Nephron progenitor cell (in vitro differentiated cells): ENCODE results near the gene DDX46.

Source experiments
- DNase-seq: peaks from one replicate; pipeline ENCODE4 v3.0.0; 2021
- H3K27ac Mint-ChIP-seq: 2 replicates; pipeline ENCODE4 v1.8.0; 2021; ENCODE audit warnings: mild to moderate bottlenecking, moderate library complexity, mixed read lengths
- H3K27me3 Mint-ChIP-seq: 2 replicates; pipeline ENCODE4 v1.8.0; 2021; ENCODE audit warnings: mild to moderate bottlenecking, low read depth, mixed read lengths; ENCODE audit not compliant: poor library complexity
- H3K36me3 Mint-ChIP-seq: 2 replicates; pipeline ENCODE4 v1.8.0; 2021; ENCODE audit warnings: low read depth, mixed read lengths
- H3K4me1 Mint-ChIP-seq: 2 replicates; pipeline ENCODE4 v1.8.0; 2021; ENCODE audit warnings: mixed read lengths
- H3K4me3 Mint-ChIP-seq: 2 replicates; pipeline ENCODE4 v1.8.0; 2021; ENCODE audit warnings: mild to moderate bottlenecking, moderate library complexity, mixed read lengths
- H3K9me3 Mint-ChIP-seq: 2 replicates; pipeline ENCODE4 v1.8.0; 2021; ENCODE audit warnings: mild to moderate bottlenecking, moderate library complexity, mixed read lengths
- TF ChIP-seq, protein P1 (sequence below): fragments of 200-600 bp; sonication (generic); IDR thresholded peaks from 2 replicates; pipeline ENCODE4 v1.5.0; 2021; ENCODE audit warnings: antibody characterized with exemption

The DDX46 gene

DNA sequence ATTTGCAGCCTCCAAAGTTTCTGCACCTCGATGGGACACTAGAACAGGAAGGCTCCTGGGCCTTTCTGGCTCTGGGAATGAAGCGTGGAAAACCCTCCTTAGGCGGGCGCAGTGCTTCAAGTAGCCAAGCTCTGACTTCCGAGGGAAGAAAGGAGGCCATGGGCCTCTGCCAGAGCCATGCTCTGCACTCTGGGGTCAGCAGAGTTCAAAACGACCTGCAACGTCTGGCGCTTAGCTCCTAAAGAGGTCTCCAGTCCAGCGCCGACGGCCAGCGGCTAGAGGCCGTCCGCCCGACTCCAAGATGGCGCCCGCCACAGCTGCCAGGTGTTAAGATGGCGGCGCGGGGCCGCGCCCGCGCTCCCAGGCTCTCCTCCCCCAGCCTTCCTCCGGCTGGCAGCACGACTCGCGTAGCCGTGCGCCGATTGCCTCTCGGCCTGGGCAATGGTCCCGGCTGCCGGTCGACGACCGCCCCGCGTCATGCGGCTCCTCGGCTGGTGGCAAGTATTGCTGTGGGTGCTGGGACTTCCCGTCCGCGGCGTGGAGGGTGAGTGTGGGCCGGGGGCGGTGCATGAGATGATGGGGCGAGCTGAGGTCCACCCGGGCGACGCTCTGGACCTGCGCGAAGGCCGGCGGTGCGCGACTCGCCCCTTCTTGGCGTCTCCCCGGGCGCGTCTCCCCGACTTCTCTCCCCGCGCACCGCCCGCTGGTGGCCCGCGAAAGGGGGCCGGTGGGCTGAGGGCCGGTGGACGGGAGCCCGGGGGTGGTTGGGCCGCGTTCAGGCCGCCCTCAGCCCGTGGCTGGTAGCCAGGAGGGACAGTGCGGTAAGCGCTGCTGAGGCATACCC is 115.6 kb downstream of the DDX46 start, which contains the start of gene TXNDC15:
TSS of gene TXNDC15 (plus strand) at position 385 of the 844 bp plus-strand sequence. CDS start at position 442, 57 bp downstream.
- Mint-ChIP-seq H3K4me1 (peaks cover 27% of the 10 kb centered on the region), H3K27me3 (peaks cover 10% of the 10 kb centered on the region), H3K9me3 (no peaks in the 10 kb centered on the region), H3K4me3 (peak within 1 kb of the TSS; percentile 94), H3K27ac (peak within 1 kb of the TSS; percentile 96), H3K36me3 (peaks cover 11% of the 10 kb centered on the region)
- DNase-seq, result peak; percentile 84
- TF ChIP-seq, protein P1, sequence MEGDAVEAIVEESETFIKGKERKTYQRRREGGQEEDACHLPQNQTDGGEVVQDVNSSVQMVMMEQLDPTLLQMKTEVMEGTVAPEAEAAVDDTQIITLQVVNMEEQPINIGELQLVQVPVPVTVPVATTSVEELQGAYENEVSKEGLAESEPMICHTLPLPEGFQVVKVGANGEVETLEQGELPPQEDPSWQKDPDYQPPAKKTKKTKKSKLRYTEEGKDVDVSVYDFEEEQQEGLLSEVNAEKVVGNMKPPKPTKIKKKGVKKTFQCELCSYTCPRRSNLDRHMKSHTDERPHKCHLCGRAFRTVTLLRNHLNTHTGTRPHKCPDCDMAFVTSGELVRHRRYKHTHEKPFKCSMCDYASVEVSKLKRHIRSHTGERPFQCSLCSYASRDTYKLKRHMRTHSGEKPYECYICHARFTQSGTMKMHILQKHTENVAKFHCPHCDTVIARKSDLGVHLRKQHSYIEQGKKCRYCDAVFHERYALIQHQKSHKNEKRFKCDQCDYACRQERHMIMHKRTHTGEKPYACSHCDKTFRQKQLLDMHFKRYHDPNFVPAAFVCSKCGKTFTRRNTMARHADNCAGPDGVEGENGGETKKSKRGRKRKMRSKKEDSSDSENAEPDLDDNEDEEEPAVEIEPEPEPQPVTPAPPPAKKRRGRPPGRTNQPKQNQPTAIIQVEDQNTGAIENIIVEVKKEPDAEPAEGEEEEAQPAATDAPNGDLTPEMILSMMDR, result no peak

DNA sequence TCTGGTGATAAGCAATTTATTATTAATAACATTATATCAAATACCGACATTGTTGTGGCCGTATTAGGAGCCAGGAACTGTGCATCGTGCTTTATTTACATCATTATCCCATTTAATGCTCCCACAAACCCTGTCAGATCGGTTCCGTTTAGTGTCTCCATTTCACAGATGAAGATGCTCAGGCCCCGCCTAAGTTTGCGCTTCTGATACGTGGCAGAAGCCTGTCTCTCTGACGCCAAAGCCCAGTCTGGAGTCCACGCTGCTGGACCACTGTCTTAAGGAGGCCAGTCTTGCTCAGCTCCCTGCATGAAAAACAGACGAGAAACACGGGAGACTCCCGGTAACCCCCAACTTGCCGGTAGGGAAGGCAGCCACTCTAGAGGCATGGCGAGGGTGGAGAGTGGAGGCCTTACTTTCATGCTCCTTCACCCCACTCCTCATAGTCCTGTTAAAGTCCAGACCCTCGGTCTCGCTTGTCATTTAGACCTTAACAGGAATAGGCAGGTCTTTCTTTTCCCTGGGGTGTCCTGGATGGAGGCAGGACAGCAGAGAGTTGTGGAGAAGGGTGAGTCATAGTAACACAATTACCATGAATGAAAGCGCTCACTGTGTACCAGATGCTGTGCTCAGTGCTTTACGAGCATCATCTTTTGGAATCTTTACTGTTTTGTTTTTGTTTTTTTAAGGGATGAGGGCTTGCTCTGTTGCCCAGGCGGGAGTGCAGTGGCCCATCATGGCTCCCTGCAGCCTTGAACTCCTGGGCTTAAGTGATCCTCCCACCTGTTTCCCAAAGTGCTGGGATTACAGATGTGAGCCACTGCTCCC is 116.5 kb downstream of the DDX46 start:
- peak overlapping the region; percentile 96 for H3K27ac Mint-ChIP-seq

DNA sequence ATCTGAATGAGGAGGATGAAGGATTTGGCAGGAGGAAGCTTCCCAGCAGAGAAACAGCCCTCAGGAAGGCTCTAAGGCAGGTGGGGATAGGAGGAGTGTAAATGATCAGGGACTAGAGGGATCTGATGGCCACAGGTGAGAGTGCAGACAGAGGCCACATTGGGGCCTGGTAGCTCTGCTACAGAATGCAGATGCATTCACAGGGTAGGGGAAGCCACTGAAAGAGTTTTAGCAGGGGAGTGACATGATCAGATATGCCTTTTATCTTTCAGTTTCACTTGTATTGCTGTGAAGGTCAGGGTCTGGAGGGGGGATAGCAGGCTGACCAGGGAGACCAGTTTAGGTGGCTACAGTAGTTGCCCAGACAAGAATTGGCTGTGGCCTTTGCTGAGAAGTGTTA is 118.6 kb downstream of the DDX46 start:
- no peak overlapping the region for H3K27ac Mint-ChIP-seq
- peaks cover 27% of the 10 kb centered on the region for H3K4me1 Mint-ChIP-seq
- peaks cover 5% of the 10 kb centered on the region for H3K9me3 Mint-ChIP-seq
- DNase-seq, result no peak
- peaks cover 22% of the 10 kb centered on the region for H3K36me3 Mint-ChIP-seq
- TF ChIP-seq, protein P1, result no peak
- no peak overlapping the region for H3K4me3 Mint-ChIP-seq
- peaks cover 10% of the 10 kb centered on the region for H3K27me3 Mint-ChIP-seq

More for the DNA sequence above, 116.5 kb downstream of the DDX46 start:
- peaks cover 10% of the 10 kb centered on the region for H3K27me3 Mint-ChIP-seq
- TF ChIP-seq, protein P1, result no peak
- peaks cover 27% of the 10 kb centered on the region for H3K4me1 Mint-ChIP-seq
- H3K4me3 Mint-ChIP-seq, result peak overlapping the region; percentile 94
- peak; percentile 17 for DNase-seq
- H3K9me3 Mint-ChIP-seq, result no peaks in the 10 kb centered on the region
- peaks cover 13% of the 10 kb centered on the region for H3K36me3 Mint-ChIP-seq

DNA sequence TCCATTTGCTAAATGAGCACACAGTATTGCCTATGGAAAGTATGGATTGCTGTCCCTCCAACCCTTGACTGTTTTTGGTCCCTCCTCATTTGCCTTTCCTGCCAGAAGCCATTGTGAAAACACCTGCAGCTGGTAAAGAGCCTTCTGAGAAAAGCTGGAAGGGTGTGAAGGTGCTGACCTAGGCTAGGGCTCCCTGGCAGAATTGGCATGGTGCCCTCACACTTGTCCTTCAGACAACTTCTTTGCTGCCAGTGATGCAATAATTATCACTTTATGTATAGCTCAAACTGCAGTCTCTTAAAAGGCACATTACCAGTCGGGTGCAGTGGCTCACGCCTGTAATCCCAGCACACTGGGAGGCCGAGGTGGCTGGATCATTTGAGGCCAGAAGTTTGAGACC is 119.8 kb downstream of the DDX46 start:
- TF ChIP-seq, protein P1, result no peak
- Mint-ChIP-seq H3K9me3 (peaks cover 11% of the 10 kb centered on the region), H3K36me3 (peaks cover 27% of the 10 kb centered on the region), H3K4me3 (no peak overlapping the region), H3K4me1 (peaks cover 26% of the 10 kb centered on the region), H3K27ac (no peak overlapping the region), H3K27me3 (peaks cover 10% of the 10 kb centered on the region)
- DNase-seq, result no peak

DNA sequence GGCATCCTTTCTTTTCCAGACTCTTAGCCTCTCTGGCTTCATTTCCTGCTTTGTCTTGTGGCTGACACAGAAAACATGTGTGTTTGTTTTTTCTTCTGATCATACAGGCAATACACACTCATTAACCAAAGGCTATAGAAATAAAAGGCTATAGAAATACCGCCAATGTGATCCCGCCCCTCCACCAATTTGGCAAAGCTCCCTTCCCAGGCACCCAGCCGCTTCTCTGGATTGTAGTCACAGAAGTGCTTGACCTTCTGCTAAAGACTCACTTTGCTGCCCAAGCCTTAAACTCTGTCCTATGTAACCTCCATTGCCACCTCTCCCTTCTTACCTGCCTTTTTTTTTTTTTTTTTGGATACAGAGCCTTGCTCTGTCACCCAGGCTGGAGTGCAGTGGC is 120.9 kb downstream of the DDX46 start:
- DNase-seq, result no peak
- H3K9me3 Mint-ChIP-seq, result peaks cover 11% of the 10 kb centered on the region
- peaks cover 22% of the 10 kb centered on the region for H3K4me1 Mint-ChIP-seq
- H3K27me3 Mint-ChIP-seq, result peaks cover 7% of the 10 kb centered on the region
- no peak overlapping the region for H3K4me3 Mint-ChIP-seq
- TF ChIP-seq, protein P1, result no peak
- H3K36me3 Mint-ChIP-seq, result peaks cover 27% of the 10 kb centered on the region
- no peak overlapping the region for H3K27ac Mint-ChIP-seq
